ELF-1 (cell line): ENCODE results near the gene TDRD9.

Source experiments
- DNase-seq: peaks from one replicate; pipeline ENCODE4 v3.0.0-alpha.2; 2016; ENCODE audit warnings: low read depth, low spot score

Gene TDRD9

DNA sequence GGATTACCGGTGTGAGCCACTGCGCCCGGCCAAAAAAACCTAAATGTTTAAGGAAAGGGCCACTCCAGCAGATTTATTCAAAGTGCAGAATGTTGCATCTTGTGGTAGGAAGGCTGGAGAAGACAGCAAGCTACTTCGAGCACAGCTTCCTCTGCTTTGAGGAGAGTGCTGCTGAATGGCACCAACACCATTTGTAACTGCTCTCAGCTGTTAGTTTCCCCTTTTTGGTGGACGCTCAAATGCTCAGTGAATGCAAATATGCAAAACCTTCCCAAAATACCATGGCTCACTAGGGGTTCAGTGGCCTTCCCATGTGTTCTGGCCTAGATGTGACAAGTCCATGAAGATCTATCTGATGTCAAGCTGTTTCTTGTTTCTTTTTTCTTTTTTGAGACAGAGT lies 2.9 kb upstream of the TDRD9 start:
- DNase-seq = no peak

DNA sequence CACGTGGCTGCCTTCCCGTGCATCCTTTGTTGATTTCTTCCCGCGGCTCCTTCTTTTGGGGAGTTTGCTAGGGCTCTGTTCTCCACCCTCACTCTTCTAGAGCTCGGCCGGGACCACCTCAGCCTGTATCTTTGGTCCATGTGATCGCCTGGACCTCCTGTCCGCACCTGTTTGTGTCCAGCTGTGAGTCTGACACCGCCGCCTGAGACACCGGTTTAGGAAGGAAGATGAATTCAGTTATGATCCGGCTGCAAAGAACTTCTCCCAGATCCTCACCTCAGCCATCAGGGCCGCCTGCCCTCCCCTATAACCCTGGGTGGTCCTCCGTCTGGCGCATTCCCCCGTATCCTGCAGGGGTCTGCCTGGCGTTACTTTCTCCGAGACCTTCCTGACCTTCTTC lies 690 bp upstream of the TDRD9 start:
- no peak for DNase-seq

- DNase-seq = no peak
Measured at GRCh38 chr14:103930051-103930604, 1.9 kb downstream of the TDRD9 start.

GRCh38 chr14:103931422-103931821 lies 3.2 kb downstream of the TDRD9 start:
- no peak for DNase-seq

- no peak for DNase-seq
Measured at GRCh38 chr14:103932791-103933490, 4.7 kb downstream of the TDRD9 start.

DNA sequence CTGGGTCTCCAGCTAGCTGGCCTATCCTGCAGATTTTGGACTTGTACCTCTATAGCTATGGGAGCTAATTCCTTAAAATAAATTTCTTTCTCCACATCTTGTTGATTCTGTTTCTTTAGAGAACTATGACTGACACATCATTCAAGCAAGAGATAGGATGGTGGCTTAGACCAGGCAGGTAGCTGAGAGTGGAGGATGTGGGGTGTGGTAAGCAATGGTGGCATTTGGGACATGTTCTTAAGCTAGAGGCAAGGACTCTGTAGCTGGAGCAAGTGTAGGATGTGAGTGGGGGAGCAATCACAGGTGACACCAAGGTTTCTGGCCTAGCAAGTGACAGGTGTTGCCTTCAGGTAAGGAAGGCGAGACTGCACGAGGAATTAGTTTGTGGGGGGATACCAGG lies 6.8 kb downstream of the TDRD9 start:
- no peak for DNase-seq

GRCh38 chr14:103941462-103941861 lies 13.2 kb downstream of the TDRD9 start:
- no peak for DNase-seq

DNA sequence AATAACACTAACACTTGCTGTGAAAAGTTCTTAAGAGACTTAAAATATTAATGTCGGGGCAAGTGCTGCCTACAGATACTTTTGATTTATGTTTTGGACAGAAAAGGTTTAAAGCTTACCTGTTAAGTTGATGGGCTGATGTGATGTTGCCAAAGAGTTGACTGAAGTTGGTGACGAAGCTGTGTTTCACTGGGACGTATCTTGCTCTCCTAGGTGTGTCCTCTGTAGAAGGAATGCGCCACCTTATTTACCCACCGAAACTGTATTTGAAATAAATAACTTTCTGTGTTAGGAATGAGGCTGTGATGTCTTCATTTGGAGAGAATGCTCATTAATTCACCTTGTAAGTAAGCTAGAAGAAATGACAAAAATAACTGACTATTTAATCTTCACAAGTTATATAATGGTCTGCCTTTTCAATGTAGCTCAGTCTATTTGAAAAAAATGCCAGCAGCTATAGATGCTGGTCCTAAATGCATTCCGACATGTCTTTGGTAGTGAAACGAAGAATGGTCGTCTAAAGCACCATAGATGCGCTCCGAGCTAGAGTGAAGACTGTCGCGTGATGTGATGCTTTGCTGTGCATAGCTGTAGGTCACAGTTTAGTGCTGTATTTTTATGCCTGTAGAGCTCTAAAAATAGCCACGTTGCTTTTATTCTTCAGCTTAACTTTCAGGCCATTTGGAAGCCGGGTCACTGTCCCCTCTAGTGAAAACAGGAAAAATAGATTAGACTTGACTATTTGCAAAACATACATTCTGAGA lies 13.9 kb downstream of the TDRD9 start, which contains the start of gene RD3L:
TSS of gene RD3L (minus strand) at position 557 of the 764 bp plus-strand sequence. CDS start 834 bp downstream, outside the sequence.
- no peak for DNase-seq

DNA sequence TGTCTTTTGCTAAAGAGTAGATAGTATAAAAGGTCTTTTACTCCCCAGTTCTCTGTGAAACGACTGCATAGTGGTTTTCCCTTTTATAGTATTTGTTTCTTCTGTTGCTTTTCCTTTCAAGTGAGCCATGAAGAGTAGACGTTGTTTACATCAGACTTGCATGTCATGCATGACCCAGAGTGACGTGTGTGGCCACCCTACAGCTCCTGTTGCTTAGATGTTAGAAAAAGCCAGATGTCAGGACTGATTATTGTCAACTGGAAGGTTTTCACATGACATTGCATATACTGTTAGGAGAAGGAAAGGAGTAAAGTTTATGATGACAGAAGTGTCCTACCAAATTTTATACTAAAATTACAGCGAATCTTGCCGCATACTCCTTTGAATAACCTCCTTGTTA lies 15.4 kb downstream of the TDRD9 start:
- no peak for DNase-seq

DNA sequence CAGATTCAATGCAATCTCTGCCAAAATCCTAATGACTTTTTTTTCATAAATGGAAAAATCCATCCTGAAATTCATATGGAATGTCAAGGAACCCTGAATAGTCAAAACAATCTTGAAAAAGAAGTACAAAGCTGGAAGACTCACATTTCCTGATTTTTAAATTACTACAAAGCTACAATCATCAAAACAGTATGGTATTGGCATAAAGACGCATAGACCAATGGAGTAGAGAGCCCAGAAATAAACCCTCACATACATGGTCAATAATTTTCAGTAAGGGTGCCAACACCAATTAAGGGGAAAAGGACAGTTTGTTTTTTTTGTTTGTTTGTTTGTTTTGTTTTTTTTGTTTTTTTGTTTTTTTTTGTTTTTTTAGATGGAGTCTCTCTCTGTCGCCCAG lies 18.7 kb downstream of the TDRD9 start:
- no peak for DNase-seq

- DNase-seq = no peak
Measured at GRCh38 chr14:103948442-103948841, 20.2 kb downstream of the TDRD9 start.

GRCh38 chr14:103949131-103949790 lies 21.0 kb downstream of the TDRD9 start:
- no peak for DNase-seq

GRCh38 chr14:103960457-103961055 lies 32.3 kb downstream of the TDRD9 start:
- DNase-seq = no peak

DNA sequence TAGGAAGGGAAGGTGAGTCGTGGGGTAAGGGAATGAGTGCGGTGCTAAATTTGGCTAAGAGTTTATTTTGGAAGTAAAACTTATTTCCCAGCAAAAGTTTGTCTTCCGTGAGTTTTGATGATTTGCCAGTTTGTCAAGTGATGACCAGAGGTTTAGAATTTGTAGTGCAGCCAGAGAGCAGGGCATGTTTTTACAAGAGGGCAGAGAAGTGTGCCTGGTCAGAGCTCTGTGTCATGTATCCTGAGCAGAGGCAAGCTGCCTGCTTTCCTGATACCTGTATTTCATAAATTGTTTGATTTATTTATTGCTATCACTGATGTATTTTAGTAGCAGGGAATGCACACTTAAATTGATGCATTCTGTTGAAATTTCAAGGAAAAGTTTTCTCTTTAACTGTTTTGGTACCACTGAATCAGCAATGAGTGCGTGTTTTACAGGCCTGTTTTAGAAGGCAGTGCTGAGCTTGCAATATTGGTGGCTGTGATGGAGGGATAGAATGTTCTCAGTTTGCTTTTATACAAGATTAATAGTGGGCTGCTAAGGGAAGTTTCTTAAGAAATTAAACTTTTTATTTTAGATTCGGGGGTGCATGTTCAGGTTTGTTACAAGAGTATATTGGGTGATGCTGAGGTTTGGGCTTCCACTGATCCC lies 33.8 kb downstream of the TDRD9 start:
- DNase-seq = no peak

DNA sequence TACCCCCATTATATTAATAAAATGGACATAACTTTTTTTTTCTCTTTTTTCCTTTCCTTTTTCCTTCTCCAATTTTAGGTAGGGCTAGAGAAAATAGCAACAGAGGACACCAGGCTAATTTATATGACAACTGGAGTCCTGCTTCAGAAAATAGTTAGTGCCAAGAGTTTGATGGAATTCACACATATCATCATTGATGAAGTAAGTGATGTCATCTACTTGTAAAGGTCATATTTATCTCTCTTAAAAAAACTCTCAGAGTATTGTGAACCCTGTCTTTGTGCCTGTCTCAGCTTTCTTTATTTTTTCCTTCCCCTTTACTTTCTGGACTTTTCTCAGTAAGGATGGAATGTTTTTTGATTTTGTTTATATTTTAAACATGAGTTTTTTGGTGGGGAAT lies 38.4 kb downstream of the TDRD9 start:
- DNase-seq = no peak

DNA sequence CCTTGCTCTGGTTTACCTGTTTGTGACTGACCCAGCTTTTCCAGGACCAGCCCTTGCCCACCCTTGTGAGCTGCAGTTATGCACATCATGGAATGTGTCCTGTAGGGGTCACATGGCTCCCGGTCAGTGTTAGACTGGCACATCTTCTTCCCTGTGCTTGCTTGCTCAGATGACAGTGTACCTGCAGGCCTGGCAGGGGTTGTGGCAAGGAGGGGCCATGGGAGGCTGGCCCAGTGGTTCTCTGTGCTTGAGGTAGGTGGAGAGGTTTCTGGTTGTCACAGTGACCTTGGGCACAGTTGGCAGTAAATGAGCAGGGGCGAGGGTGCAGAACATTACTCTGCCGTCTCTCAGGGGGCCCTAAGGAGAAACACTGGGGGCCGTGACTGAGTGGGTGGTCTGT lies 41.7 kb downstream of the TDRD9 start:
- no peak for DNase-seq

DNA sequence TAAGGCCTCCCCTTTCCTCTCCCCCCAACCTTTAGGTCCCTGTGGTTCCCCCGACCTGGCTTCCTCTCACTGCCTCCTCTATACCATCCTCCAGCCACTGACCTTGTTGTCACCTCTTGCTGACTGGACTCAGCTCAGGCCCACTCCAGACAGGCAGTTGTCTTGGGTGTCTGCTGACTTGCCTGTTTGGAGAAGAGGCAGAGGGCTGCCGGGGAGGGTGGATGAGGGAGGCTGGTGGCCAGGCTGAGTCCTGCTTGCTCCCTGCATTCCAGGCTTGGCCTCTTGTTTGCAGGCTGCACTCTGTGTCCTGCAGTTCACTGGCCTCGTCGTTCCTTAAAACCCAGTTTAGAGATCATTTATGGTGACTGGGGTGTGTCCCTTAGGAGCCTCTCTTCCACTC lies 45.1 kb downstream of the TDRD9 start:
- DNase-seq = peak; percentile 15

DNA sequence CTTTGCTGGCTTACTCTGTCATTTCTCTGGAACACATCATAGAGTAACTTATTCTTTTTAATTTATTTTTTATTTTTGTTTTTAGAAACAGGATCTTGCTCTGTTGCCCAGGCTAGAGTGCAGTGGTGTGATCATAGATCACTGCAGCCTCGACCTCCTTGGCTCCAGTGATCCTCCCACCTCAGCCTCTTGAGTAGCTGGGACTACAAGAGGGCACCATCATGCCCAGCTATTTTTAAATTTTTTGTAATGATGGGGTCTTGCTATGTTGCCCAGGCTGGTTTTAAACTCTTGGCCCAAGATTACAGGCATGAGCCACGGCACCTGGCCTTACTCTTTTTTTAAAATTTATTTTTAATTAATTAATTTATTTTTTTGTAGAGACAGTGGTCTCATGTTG lies 46.3 kb downstream of the TDRD9 start:
- no peak for DNase-seq

GRCh38 chr14:103980623-103981238 lies 52.5 kb downstream of the TDRD9 start:
- peak; percentile 40 for DNase-seq

GRCh38 chr14:103984196-103984595 lies 55.9 kb downstream of the TDRD9 start:
- no peak for DNase-seq

GRCh38 chr14:103989034-103989433 lies 60.8 kb downstream of the TDRD9 start:
- no peak for DNase-seq
